OCI-LY7 (cell line): ENCODE measurements around the gene PFDN1. TPM values are rescaled to one million over a fixed set of nuclear protein-coding genes. Genes with fewer than 3 reads are reported as not detected.

Source experiments
- BruUV-seq: library from RNA; stranded (reverse); fragments of 400-500 nt; replicated peaks from 2 replicates; lab custom pipeline; 2021; lab: Mats Ljungman, UMichigan
- CTCF ChIA-PET: fragments of 300-600 bp; sonication (Branson Sonifier 250); formaldehyde crosslinking; loops from one replicate; lab custom pipeline; 2022; ENCODE audit warnings: antibody characterized with exemption; ENCODE audit not compliant: unreplicated experiment; lab: Charles Lee
- POLR2A ChIA-PET: fragments of 300-600 bp; sonication (Branson Sonifier 250); formaldehyde crosslinking; loops from one replicate; lab custom pipeline; 2022; ENCODE audit warnings: antibody characterized with exemption; lab: Charles Lee
- DNase-seq: peaks from one replicate; pipeline ENCODE4 v3.0.0-alpha.2; 2015; ENCODE audit warnings: low spot score
- H2AFZ ChIP-seq: fragments of 200-600 bp; sonication (generic), shearing (Covaris generic); 2 replicates; pipeline ENCODE4 v1.6.1; 2014; ENCODE audit warnings: mild to moderate bottlenecking, antibody characterized with exemption, low read length, moderate library complexity
- H3K27ac ChIP-seq: fragments of 200-600 bp; sonication (generic); 2 replicates; pipeline ENCODE4 v1.5.1; 2014; ENCODE audit warnings: mixed run types, low read depth, mild to moderate bottlenecking, moderate library complexity, low read length, inconsistent platforms; ENCODE audit not compliant: poor library complexity, severe bottlenecking
- H3K36me3 ChIP-seq: fragments of 200-600 bp; sonication (generic); 2 replicates; pipeline ENCODE4 v1.6.1; 2014; ENCODE audit warnings: mild to moderate bottlenecking, antibody characterized with exemption, low read length, moderate library complexity, mixed read lengths; ENCODE audit not compliant: insufficient read depth
- H3K4me1 ChIP-seq: fragments of 200-600 bp; sonication (generic); 2 replicates; pipeline ENCODE4 v1.5.1; 2014; ENCODE audit warnings: mild to moderate bottlenecking, low read length; ENCODE audit not compliant: insufficient read depth, poor library complexity, severe bottlenecking
- H3K4me2 ChIP-seq: fragments of 200-600 bp; sonication (generic); 2 replicates; pipeline ENCODE4 v1.6.1; 2014; ENCODE audit warnings: mild to moderate bottlenecking, low read length
- H3K4me3 ChIP-seq: fragments of 200-600 bp; sonication (generic); 2 replicates; pipeline ENCODE4 v1.5.1; 2014; ENCODE audit warnings: mild to moderate bottlenecking, low read depth, low read length; ENCODE audit not compliant: poor library complexity, severe bottlenecking
- H3K79me2 ChIP-seq: fragments of 200-600 bp; sonication (generic); 2 replicates; pipeline ENCODE4 v1.6.1; 2016; ENCODE audit warnings: low read depth, mild to moderate bottlenecking, low read length, moderate library complexity, mixed read lengths; ENCODE audit not compliant: insufficient read depth
- H3K9me2 ChIP-seq: fragments of 200-600 bp; sonication (generic); 2 replicates; pipeline ENCODE4 v1.6.1; 2016; ENCODE audit warnings: mild to moderate bottlenecking, low read length, mixed read lengths; ENCODE audit not compliant: insufficient read depth
- H3K9me3 ChIP-seq: fragments of 200-600 bp; sonication (generic); 2 replicates; pipeline ENCODE4 v1.6.1; 2014; ENCODE audit warnings: mild to moderate bottlenecking, mixed run types, low read length, mixed read lengths
- H4K20me1 ChIP-seq: fragments of 200-600 bp; sonication (generic); 2 replicates; pipeline ENCODE4 v1.6.1; 2014; ENCODE audit warnings: mild to moderate bottlenecking, antibody characterized with exemption, low read length, moderate library complexity, mixed read lengths; ENCODE audit not compliant: insufficient read depth
- EZH2phosphoT487 ChIP-seq: fragments of 200-600 bp; sonication (generic); IDR thresholded peaks from 2 replicates; pipeline ENCODE4 v1.6.1; 2018; ENCODE audit warnings: low read depth, borderline replicate concordance, mild to moderate bottlenecking, mixed run types, antibody characterized with exemption, low read length, moderate library complexity, mixed read lengths
- intact Hi-C: fragments of 100-400 bp; cut with micrococcal nuclease; formaldehyde crosslinking; loops from one replicate; pipeline ENCODE4 v1.10.0; 2022; ENCODE audit not compliant: unreplicated experiment
- total RNA-seq, 2 experiments: library from RNA; depleted of rRNA in 1 of 2; stranded (reverse); fragments of >200 nt in 1 of 2; shearing (Covaris generic) in 1 of 2; gene quantifications; 2 replicates each; pipeline ENCODE4 v1.2.3, GENCODE V29; 2014 to 2022
- TF ChIP-seq, protein P1 (sequence below): fragments of 200-600 bp; sonication (generic); conservative IDR thresholded peaks from 2 replicates; pipeline ENCODE4 v1.5.1; 2014; ENCODE audit warnings: mild to moderate bottlenecking, antibody characterized with exemption, low read length, moderate library complexity, mixed read lengths

The PFDN1 gene
- total RNA-seq, 2 experiments from 2014 or later: 51.3 to 73.9 TPM

DNA sequence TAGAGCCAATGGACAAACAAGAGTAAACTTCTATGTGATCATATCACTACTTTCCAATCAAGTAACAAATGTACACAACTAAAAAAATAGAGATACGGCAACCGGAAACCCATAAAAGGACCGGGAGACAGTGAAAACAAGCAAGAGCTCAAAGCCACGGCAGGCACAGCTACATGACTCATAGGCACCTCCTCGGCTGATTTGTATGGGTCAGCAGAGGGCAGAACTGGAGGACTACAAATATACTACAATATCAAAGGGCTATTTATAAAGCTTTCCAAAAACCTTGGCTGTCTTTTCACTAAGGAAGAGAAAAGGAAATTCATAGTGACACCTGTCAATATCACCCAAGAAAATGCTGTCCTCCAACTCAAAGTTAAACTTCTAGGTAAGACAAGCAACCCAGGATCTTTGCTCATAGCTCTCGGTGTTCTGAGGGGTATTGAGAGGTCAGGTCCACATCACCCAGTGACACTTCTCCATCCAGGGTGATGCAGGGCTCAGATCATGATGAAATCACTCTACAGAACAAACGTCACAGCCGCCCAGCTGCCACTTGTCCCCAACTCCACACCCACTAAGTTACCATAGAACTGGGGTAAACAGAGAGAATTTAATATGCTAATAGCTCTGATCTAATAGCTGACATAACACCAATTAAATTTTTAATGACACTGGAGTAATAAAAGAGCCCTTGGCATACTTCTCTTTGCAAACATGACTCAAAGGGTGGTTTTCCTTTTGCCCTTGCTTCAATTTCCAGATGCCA, 41.3 kb downstream of the PFDN1 start:
- Histone ChIP-seq H3K9me3 (peaks cover 25% of the 10 kb centered on the region), H3K4me1 (peaks cover 18% of the 10 kb centered on the region), H3K4me2 (no peak overlapping the region), H2AFZ (no peak overlapping the region), H3K27ac (no peak overlapping the region), H3K36me3 (peaks cover 70% of the 10 kb centered on the region), H3K4me3 (no peak overlapping the region), H4K20me1 (no peaks in the 10 kb centered on the region), H3K79me2 (peaks cover 20% of the 10 kb centered on the region; the same call in 1 of the 2 replicates), H3K9me2 (no peaks in the 10 kb centered on the region)
- no peak for TF ChIP-seq EZH2phosphoT487
- TF ChIP-seq, protein P1, sequence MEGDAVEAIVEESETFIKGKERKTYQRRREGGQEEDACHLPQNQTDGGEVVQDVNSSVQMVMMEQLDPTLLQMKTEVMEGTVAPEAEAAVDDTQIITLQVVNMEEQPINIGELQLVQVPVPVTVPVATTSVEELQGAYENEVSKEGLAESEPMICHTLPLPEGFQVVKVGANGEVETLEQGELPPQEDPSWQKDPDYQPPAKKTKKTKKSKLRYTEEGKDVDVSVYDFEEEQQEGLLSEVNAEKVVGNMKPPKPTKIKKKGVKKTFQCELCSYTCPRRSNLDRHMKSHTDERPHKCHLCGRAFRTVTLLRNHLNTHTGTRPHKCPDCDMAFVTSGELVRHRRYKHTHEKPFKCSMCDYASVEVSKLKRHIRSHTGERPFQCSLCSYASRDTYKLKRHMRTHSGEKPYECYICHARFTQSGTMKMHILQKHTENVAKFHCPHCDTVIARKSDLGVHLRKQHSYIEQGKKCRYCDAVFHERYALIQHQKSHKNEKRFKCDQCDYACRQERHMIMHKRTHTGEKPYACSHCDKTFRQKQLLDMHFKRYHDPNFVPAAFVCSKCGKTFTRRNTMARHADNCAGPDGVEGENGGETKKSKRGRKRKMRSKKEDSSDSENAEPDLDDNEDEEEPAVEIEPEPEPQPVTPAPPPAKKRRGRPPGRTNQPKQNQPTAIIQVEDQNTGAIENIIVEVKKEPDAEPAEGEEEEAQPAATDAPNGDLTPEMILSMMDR: no peak
- no TSS peak for BruUV-seq
- CTCF ChIA-PET: interaction anchor here (1.0 to 1.4 kb wide), 2 partner anchors 13 to 15 kb away, joined by 3 to 4 read pairs; no protein-coding TSS in a partner anchor
- no peak for DNase-seq
- POLR2A ChIA-PET: interaction anchor here (1.1 to 4.1 kb wide), 8 partner anchors 10 to 105 kb away, joined by 3 to 29 read pairs (median 5); partner anchors contain the start of gene HBEGF
- intact Hi-C loops: no loop called here

DNA sequence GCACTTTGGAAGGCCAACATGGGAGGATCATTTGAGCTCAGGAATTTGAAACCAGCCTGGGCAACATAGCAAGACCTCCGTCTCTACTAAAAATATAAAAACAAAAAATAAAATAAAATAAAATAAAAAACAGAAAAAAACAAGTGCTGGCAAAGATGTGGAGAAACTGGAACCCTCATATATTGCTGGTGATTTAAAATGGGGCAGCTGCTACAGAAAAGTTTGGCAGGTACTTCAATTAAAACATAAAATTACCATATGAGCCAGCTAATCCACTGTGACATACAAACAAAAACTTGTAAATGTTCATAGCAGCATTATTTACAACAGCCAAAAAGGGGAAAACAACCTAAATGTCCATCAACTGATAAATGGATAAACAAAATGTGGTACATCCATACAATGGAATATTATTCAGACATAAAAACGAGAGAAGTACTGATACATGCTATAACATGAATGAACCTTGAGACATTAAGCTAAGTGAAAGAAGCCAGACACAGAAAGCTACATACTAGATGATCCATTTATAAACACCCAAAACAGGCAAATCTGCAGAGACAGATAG, 42.7 kb downstream of the PFDN1 start:
- BruUV-seq: no TSS peak
- Histone ChIP-seq H2AFZ (no peak overlapping the region), H3K4me2 (no peak overlapping the region), H3K9me3 (peaks cover 11% of the 10 kb centered on the region; the same call in 1 of the 2 replicates), H3K27ac (no peak overlapping the region), H4K20me1 (no peaks in the 10 kb centered on the region), H3K9me2 (no peaks in the 10 kb centered on the region), H3K36me3 (peaks cover 57% of the 10 kb centered on the region), H3K4me3 (no peak overlapping the region), H3K4me1 (peaks cover 4% of the 10 kb centered on the region), H3K79me2 (peaks cover 11% of the 10 kb centered on the region; the same call in 1 of the 2 replicates)
- DNase-seq: no peak
- TF ChIP-seq EZH2phosphoT487: no peak
- TF ChIP-seq, protein P1: no peak
- POLR2A ChIA-PET: interaction anchor here (0.7 to 4.1 kb wide), 5 partner anchors 8 to 85 kb away, joined by 3 to 29 read pairs (median 4); no protein-coding TSS in a partner anchor
- CTCF ChIA-PET: no interaction called here
- intact Hi-C loops: no loop called here
